Measurements from ENCODE around the gene LYAR. TPM values are rescaled to one million over a fixed set of nuclear protein-coding genes. Genes with fewer than 3 reads are reported as not detected.

The LYAR gene
- polyA plus RNA-seq, 3 donors = 12.9 to 22.6 (median 14.9) TPM

- Histone ChIP-seq H3K27me3 (ENCODE audit: control insufficient read depth in 2 of 2, insufficient read depth in 2 of 2, low read length in 2 of 2) (no peaks in the 10 kb centered on the region), H3K4me3 (replicated peaks in 1 of 3; ENCODE audit: low read depth in 2 of 3, low read length in 3 of 3) (no peak overlapping the region), H3K27ac (ENCODE audit: low read depth in 1 of 2, low read length in 2 of 2) (no peak overlapping the region), H3K9ac (ENCODE audit: insufficient read depth, low read length, poor library complexity, severe bottlenecking) (no peak overlapping the region), H3K36me3 (replicated peaks in 1 of 2; ENCODE audit: control insufficient read depth in 1 of 2, insufficient read depth in 2 of 2, low read length in 2 of 2) (peaks cover 65 to 86% of the 10 kb centered on the region in 2 donors), H3K9me3 (replicated peaks in 1 of 2; ENCODE audit: control insufficient read depth in 1 of 2, insufficient read depth in 1 of 2, low read length in 2 of 2) (no peaks in the 10 kb centered on the region), H4K20me1 (ENCODE audit: insufficient read depth, low read length) (no peaks in the 10 kb centered on the region), H2AFZ (ENCODE audit: insufficient read depth, low read depth, low read length, poor library complexity, severe bottlenecking) (no peak overlapping the region), H3K79me2 (ENCODE audit: insufficient read depth, low read length) (no peaks in the 10 kb centered on the region), H3K4me1 (ENCODE audit: control insufficient read depth in 1 of 2, insufficient read depth in 2 of 2, low read length in 2 of 2) (peaks cover 0 to 8% of the 10 kb centered on the region in 2 donors), H3K4me2 (replicated peaks; ENCODE audit: extremely low read depth, low read length, poor library complexity, severe bottlenecking) (no peak overlapping the region)
- Mint-ChIP-seq H3K27ac (peak overlapping the region in 2 of 7 donors; percentile 4 to 5), H3K27me3 (ENCODE audit: low read depth in 3 of 3) (no peaks in the 10 kb centered on the region), H3K4me3 (no peak overlapping the region), H3K9me3 (no peaks in the 10 kb centered on the region), H3K4me1 (peaks cover 7% of the 10 kb centered on the region), H3K36me3 (peaks cover 68 to 76% of the 10 kb centered on the region in 2 donors)
- 97% methylated on average over 13 of the region's 13 CpGs for WGBS (ENCODE audit: insufficient coverage)
- TF ChIP-seq CTCF (IDR thresholded peaks at IDR 0.05) = no peak
- no peak for DNase-seq
- intact Hi-C loops (cut with micrococcal nuclease) = no loop called here
These were observed 26.2 kb upstream of the LYAR start for GRCh38 chr4:4316150-4316495.

GRCh38 chr4:4315461-4316149, 25.7 kb upstream of the LYAR start:
- H3K9me3 Mint-ChIP-seq = no peaks in the 10 kb centered on the region
- no peak overlapping the region for H3K4me3 Mint-ChIP-seq
- 100% methylated on average over 2 of the region's 12 CpGs for WGBS (ENCODE audit: insufficient coverage)
- no peaks in the 10 kb centered on the region for H3K9me3 ChIP-seq (replicated peaks in 1 of 2; ENCODE audit: control insufficient read depth in 1 of 2, insufficient read depth in 1 of 2, low read length in 2 of 2)
- H3K27ac Mint-ChIP-seq = peak overlapping the region in 2 of 7 donors; percentile 5 to 58
- H2AFZ ChIP-seq (ENCODE audit: insufficient read depth, low read depth, low read length, poor library complexity, severe bottlenecking) = no peak overlapping the region
- TF ChIP-seq CTCF (IDR thresholded peaks at IDR 0.05) = no peak
- peaks cover 7% of the 10 kb centered on the region for H3K4me1 Mint-ChIP-seq
- H3K4me1 ChIP-seq (ENCODE audit: control insufficient read depth in 1 of 2, insufficient read depth in 2 of 2, low read length in 2 of 2) = peaks cover 0 to 8% of the 10 kb centered on the region in 2 donors
- no peak overlapping the region for H3K4me3 ChIP-seq (replicated peaks in 1 of 3; ENCODE audit: low read depth in 2 of 3, low read length in 3 of 3)
- no peak overlapping the region for H3K4me2 ChIP-seq (replicated peaks; ENCODE audit: extremely low read depth, low read length, poor library complexity, severe bottlenecking)
- H3K36me3 Mint-ChIP-seq = peaks cover 63 to 71% of the 10 kb centered on the region in 2 donors
- no peaks in the 10 kb centered on the region for H4K20me1 ChIP-seq (ENCODE audit: insufficient read depth, low read length)
- H3K27me3 ChIP-seq (ENCODE audit: control insufficient read depth in 2 of 2, insufficient read depth in 2 of 2, low read length in 2 of 2) = no peaks in the 10 kb centered on the region
- H3K27ac ChIP-seq (ENCODE audit: low read depth in 1 of 2, low read length in 2 of 2) = peak overlapping the region in 1 of 2 donors; percentile 53
- H3K36me3 ChIP-seq (replicated peaks in 1 of 2; ENCODE audit: control insufficient read depth in 1 of 2, insufficient read depth in 2 of 2, low read length in 2 of 2) = peaks cover 60 to 81% of the 10 kb centered on the region in 2 donors
- peak overlapping the region; percentile 10 for H3K9ac ChIP-seq (ENCODE audit: insufficient read depth, low read length, poor library complexity, severe bottlenecking)
- no peaks in the 10 kb centered on the region for H3K79me2 ChIP-seq (ENCODE audit: insufficient read depth, low read length)
- DNase-seq = no peak
- H3K27me3 Mint-ChIP-seq (ENCODE audit: low read depth in 3 of 3) = no peaks in the 10 kb centered on the region
- intact Hi-C loops (cut with micrococcal nuclease) = no loop called here

All from CD14-positive monocyte (primary cell).